HepG2 (cell line): ENCODE results near the gene EGFR.

Experiments
- ARNT ChIP-seq: fragments of 450-650 bp; IDR thresholded peaks from 2 replicates; pipeline ENCODE4 v1.6.1; 2017
- CTCF ChIP-seq: sonication (generic); formaldehyde crosslinking; IDR thresholded peaks from 2 replicates; pipeline ENCODE4 v1.5.0; 2020; ENCODE audit warnings: mild to moderate bottlenecking, missing genetic modification reagents, moderate library complexity
- E2F2 ChIP-seq: sonication (generic); formaldehyde crosslinking; IDR thresholded peaks from 2 replicates; pipeline ENCODE4 v1.4.0; 2020; ENCODE audit warnings: missing genetic modification reagents, borderline replicate concordance
- MAFF ChIP-seq: IDR thresholded peaks from 2 replicates; pipeline ENCODE4 v1.6.1; 2011; ENCODE audit warnings: low read depth, low read length, improper control_type of control experiment
- TBX2 ChIP-seq: sonication (generic); formaldehyde crosslinking; IDR thresholded peaks from 2 replicates; pipeline ENCODE4 v1.5.0; 2020; ENCODE audit warnings: missing genetic modification reagents, mild to moderate bottlenecking, borderline replicate concordance
- TRIM24 ChIP-seq: sonication (generic); formaldehyde crosslinking; IDR thresholded peaks from 2 replicates; pipeline ENCODE4 v1.8.0; 2022; ENCODE audit warnings: mild to moderate bottlenecking, missing genetic modification reagents
- ZKSCAN5 ChIP-seq: sonication (generic); formaldehyde crosslinking; IDR thresholded peaks from 2 replicates; pipeline ENCODE4 v1.5.1; 2020; ENCODE audit warnings: mild to moderate bottlenecking, missing genetic modification reagents
- ZNF142 ChIP-seq: sonication (generic); formaldehyde crosslinking; IDR thresholded peaks from 2 replicates; pipeline ENCODE4 v1.4.0; 2020; ENCODE audit warnings: missing genetic modification reagents
- ZNF503 ChIP-seq: sonication (generic); formaldehyde crosslinking; IDR thresholded peaks from 2 replicates; pipeline ENCODE4 v1.4.0; 2020; ENCODE audit warnings: missing genetic modification reagents
- ZSCAN29 ChIP-seq: sonication (generic); formaldehyde crosslinking; conservative IDR thresholded peaks from 2 replicates; pipeline ENCODE4 v1.4.0; 2020; ENCODE audit warnings: mild to moderate bottlenecking, missing genetic modification reagents

GRCh38 chr7:55234408-55234807 is 215.6 kb downstream of the EGFR start:
- TF ChIP-seq ZSCAN29 (CRISPR knock-in tag) = no peak
- no peak for TF ChIP-seq TBX2 (CRISPR knock-in tag)
- TF ChIP-seq ZNF503 (CRISPR knock-in tag) = no peak
- no peak for TF ChIP-seq CTCF (CRISPR knock-in tag)
- no peak for TF ChIP-seq ZKSCAN5
- TF ChIP-seq E2F2 (CRISPR knock-in tag) = no peak
- TF ChIP-seq ZNF142 (CRISPR knock-in tag) = no peak
- no peak for TF ChIP-seq MAFF
- TF ChIP-seq ARNT = no peak
- no peak for TF ChIP-seq TRIM24
